ENCODE results near the gene KCNA10.

GRCh38 chr1:110485725-110486124, 33.2 kb downstream of the KCNA10 start:
- no peak for TF ChIP-seq POLR2A (IDR thresholded peaks at IDR 0.05; ENCODE audit: low read length)
- TF ChIP-seq GATA1 (IDR thresholded peaks at IDR 0.05; ENCODE audit: low read depth, low read length), result no peak
